A673 (cell line): ENCODE measurements around the gene PICALM.

Experiments used
- EZH2 ChIP-seq: fragments of 200-600 bp; sonication (generic); IDR thresholded peaks from 2 replicates; pipeline ENCODE4 v1.6.1; 2017; ENCODE audit warnings: borderline replicate concordance, low read depth, mild to moderate bottlenecking, mixed read lengths, antibody characterized with exemption, low read length; ENCODE audit not compliant: poor library complexity, severe bottlenecking
- TF ChIP-seq, protein P1 (sequence below): fragments of 300-800, 200-600 bp; sonication (generic); conservative IDR thresholded peaks from 2 replicates; pipeline ENCODE4 v1.5.1; 2017; ENCODE audit warnings: low read depth, mild to moderate bottlenecking, antibody characterized with exemption, low read length, moderate library complexity, mixed read lengths

DNA sequence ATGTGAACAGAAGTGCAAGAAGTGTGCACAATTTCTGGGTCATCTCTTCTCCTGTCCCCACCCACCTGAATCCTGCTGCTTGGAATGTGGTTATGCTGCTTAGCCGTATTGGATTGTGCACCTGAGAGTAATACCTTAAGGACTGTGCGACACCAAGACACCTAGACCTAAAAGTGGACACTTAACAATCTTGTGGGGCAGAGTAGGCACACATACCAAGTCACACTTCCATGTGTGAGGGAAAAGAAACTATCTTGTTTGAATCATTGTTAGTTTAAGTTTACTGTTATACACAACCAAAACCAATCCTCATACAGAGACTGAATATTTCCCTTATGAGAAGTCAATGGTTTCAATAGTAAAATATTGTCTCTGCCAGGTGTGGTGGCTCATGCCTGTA is 120.0 kb downstream of the PICALM start:
- TF ChIP-seq, protein P1, sequence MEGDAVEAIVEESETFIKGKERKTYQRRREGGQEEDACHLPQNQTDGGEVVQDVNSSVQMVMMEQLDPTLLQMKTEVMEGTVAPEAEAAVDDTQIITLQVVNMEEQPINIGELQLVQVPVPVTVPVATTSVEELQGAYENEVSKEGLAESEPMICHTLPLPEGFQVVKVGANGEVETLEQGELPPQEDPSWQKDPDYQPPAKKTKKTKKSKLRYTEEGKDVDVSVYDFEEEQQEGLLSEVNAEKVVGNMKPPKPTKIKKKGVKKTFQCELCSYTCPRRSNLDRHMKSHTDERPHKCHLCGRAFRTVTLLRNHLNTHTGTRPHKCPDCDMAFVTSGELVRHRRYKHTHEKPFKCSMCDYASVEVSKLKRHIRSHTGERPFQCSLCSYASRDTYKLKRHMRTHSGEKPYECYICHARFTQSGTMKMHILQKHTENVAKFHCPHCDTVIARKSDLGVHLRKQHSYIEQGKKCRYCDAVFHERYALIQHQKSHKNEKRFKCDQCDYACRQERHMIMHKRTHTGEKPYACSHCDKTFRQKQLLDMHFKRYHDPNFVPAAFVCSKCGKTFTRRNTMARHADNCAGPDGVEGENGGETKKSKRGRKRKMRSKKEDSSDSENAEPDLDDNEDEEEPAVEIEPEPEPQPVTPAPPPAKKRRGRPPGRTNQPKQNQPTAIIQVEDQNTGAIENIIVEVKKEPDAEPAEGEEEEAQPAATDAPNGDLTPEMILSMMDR: no peak
- TF ChIP-seq EZH2: no peak
